AG04450 (cell line): ENCODE data around the gene HERC3. TPM values are rescaled to one million over a fixed set of nuclear protein-coding genes. Genes with fewer than 3 reads are reported as not detected.

Experiments used
- CTCF ChIA-PET: fragments of 300-600, 350-600 bp; formaldehyde crosslinking; extraction: SDS; loops from one replicate; lab custom pipeline; 2022; ENCODE audit warnings: antibody characterized with exemption, inconsistent platforms; lab: Charles Lee
- POLR2A ChIA-PET: fragments of 350-600 bp; formaldehyde crosslinking; extraction: SDS; loops from one replicate; lab custom pipeline; 2021; ENCODE audit warnings: antibody characterized with exemption, inconsistent platforms; lab: Yijun Ruan, JAX
- DNase-seq: peaks from one replicate; pipeline ENCODE4 v3.0.0-alpha.2; 2011; ENCODE audit warnings: low read depth, low spot score
- H3K27ac ChIP-seq: one replicate; pipeline ENCODE4 v1.5.1; 2012; ENCODE audit warnings: low read depth, low read length, control low read depth
- H3K27me3 ChIP-seq: one replicate; pipeline ENCODE4 v1.6.0; 2012; ENCODE audit warnings: low read length; ENCODE audit not compliant: control insufficient read depth, insufficient read depth
- H3K4me3 ChIP-seq: 2 replicates; pipeline ENCODE4 v1.5.1; 2011; ENCODE audit warnings: mild to moderate bottlenecking, low read depth, low read length, control low read depth
- H3K9me3 ChIP-seq: 2 replicates; pipeline ENCODE4 v1.5.1; 2012; ENCODE audit warnings: low read length; ENCODE audit not compliant: control insufficient read depth, insufficient read depth
- polyA plus RNA-seq: library from polyadenylated mRNA; depleted of rRNA; stranded (reverse); fragments of >200 nt; gene quantifications from 2 replicates; pipeline ENCODE4 v1.2.3, GENCODE V29; 2011
- TF ChIP-seq, protein P1 (sequence below): IDR thresholded peaks from 2 replicates; pipeline ENCODE4 v1.5.1; 2011; ENCODE audit warnings: low read depth, low read length, control low read depth, inconsistent platforms

Gene HERC3
- polyA plus RNA-seq, 1 experiment = 10.3 TPM

DNA sequence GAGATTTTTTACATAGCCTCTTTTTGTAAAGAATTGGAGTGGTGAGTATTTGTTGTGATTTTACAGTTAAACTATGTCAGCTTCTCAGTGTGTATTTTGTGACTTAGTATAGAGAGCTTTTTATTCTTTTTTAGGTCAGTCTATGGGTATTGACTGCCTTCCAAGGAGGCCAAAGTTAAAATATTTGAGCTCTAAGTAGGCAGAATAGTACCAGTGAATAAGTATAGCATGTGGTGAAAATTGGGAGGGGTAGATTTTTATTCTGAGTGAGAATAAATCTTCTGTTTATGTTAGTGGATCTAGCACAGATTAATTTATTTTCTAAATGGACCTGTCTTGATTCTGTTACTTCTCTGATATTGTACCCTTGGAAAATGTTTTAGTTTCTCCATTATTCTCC, 37.5 kb downstream of the HERC3 start:
- CTCF ChIA-PET = interaction anchor here (0.9 to 1.4 kb wide), 3 partner anchors 42 to 90 kb away, joined by 3 to 6 read pairs (median 3); no protein-coding TSS in a partner anchor
- TF ChIP-seq, protein P1, sequence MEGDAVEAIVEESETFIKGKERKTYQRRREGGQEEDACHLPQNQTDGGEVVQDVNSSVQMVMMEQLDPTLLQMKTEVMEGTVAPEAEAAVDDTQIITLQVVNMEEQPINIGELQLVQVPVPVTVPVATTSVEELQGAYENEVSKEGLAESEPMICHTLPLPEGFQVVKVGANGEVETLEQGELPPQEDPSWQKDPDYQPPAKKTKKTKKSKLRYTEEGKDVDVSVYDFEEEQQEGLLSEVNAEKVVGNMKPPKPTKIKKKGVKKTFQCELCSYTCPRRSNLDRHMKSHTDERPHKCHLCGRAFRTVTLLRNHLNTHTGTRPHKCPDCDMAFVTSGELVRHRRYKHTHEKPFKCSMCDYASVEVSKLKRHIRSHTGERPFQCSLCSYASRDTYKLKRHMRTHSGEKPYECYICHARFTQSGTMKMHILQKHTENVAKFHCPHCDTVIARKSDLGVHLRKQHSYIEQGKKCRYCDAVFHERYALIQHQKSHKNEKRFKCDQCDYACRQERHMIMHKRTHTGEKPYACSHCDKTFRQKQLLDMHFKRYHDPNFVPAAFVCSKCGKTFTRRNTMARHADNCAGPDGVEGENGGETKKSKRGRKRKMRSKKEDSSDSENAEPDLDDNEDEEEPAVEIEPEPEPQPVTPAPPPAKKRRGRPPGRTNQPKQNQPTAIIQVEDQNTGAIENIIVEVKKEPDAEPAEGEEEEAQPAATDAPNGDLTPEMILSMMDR = no peak
- POLR2A ChIA-PET = no interaction called here
- Histone ChIP-seq H3K27me3 (no peaks in the 10 kb centered on the region), H3K27ac (no peak overlapping the region), H3K4me3 (no peak overlapping the region), H3K9me3 (peaks cover 2% of the 10 kb centered on the region; the same call in 1 of the 2 replicates)
- DNase-seq = no peak

DNA sequence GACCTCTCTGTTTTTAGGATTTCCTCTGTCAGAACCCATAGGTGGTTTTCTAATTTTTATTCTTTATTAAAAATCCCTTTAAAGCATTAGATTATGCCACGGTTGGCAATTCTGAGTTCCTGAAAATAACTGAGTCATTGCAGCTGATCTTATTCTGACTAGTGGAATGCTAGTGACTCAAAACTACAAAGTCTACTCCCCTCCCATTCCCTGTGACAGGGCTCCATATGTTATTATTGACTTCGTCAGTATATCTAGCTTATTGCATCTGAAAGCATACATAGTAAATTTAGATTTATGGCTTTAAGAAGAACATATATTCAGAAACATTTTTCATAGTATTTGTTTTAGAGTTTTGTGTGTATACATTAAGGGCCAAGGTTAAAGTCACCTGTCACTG, 38.5 kb downstream of the HERC3 start:
- no peak overlapping the region for H3K4me3 ChIP-seq
- peak; percentile 18 for DNase-seq
- H3K27me3 ChIP-seq = no peaks in the 10 kb centered on the region
- ChIA-PET POLR2A (no interaction called here), CTCF (interaction anchor here (0.5 to 1.4 kb wide), 4 partner anchors 12 to 91 kb away, joined by 3 to 6 read pairs (median 3); no protein-coding TSS in a partner anchor)
- H3K27ac ChIP-seq = no peak overlapping the region
- peaks cover 2% of the 10 kb centered on the region; the same call in 1 of the 2 replicates for H3K9me3 ChIP-seq
- TF ChIP-seq, protein P1 = no peak

DNA sequence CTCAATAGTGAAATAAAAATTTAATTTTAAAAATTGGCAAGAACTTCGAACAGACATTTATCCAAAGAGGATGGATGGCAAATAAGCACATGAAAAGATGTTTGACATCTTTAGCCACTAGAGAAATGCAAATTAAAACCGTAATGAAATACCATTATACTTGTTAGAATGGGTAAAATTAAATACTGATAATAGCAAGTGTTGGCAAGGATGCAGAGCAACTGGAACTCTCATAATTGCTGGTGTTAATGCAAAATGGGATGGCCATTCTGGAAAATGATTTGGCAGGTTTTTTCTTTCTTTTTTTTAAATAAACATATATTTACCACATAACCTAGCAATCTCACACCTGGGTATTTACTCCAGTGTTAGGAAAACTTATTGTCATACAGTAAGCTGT, 51.7 kb downstream of the HERC3 start:
- no peaks in the 10 kb centered on the region for H3K9me3 ChIP-seq
- DNase-seq = no peak
- TF ChIP-seq, protein P1 = no peak
- H3K4me3 ChIP-seq = no peak overlapping the region
- ChIA-PET POLR2A (no interaction called here), CTCF (no interaction called here)
- H3K27me3 ChIP-seq = no peaks in the 10 kb centered on the region
- H3K27ac ChIP-seq = no peak overlapping the region

DNA sequence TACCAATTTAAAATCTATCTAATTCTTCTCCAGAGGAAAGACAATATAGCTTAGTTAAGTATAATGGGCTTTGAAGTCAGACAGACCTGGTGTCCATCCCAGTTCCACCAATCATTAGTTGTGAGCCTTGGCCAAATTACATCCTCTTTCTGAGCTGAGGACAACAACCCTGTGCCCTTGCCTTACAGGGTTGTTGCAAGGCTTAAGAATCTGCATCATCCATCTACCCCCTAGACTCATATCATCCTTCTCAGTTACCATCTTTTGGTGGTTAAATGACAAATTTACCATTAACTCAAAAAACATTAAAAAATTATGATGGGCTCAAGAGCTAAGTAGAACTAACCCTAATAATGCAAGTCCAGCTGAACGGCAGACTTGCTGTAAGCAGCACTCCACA, 53.7 kb downstream of the HERC3 start:
- H3K27me3 ChIP-seq = no peaks in the 10 kb centered on the region
- DNase-seq = no peak
- ChIA-PET POLR2A (interaction anchor here (0.6 to 0.9 kb wide), 2 partner anchors 12 to 30 kb away, joined by 3 read pairs; no protein-coding TSS in a partner anchor), CTCF (no interaction called here)
- TF ChIP-seq, protein P1 = no peak
- no peaks in the 10 kb centered on the region for H3K9me3 ChIP-seq
- H3K27ac ChIP-seq = no peak overlapping the region
- H3K4me3 ChIP-seq = no peak overlapping the region

DNA sequence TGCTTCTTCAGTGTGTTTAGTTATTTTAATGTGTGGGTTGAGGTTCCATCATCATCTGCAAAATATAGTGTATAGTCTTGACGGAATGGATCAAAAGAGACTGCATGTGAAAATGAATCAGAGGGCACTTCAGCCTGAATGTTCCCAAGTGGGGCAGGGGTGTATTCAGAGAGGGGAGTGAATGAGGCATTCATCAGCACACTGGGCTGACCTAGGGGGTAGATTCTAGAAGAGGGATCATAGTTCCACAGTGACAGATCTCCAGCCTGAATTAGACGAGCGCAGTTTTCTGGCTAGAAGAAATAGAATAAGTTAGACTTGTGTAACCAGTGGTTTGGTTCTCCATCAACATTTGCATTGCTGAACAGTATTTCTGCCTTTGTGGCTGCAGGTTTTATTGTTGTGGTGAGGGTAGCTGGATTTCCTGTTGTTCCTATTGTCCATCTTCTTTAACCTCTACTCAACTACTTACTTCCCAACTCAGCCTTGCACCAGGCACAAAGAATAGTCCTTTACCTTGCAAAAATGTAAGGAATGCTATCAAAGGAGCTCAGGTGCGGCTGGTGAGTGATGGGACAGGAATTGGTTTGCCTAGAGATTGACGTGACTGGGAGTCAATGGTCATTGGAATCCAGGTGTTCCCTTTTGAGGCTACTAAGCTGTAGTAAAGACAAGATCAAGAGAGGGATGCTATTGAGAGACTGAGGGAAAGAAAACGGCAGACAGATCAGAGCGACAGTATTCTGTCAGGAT, 54.4 kb downstream of the HERC3 start:
- H3K27me3 ChIP-seq = no peaks in the 10 kb centered on the region
- POLR2A ChIA-PET = no interaction called here
- no peak overlapping the region for H3K4me3 ChIP-seq
- TF ChIP-seq, protein P1 = no peak
- CTCF ChIA-PET = interaction anchor here (0.5 kb wide), 1 partner anchor 794 kb away, joined by 6 read pairs; no protein-coding TSS in a partner anchor
- no peaks in the 10 kb centered on the region for H3K9me3 ChIP-seq
- no peak for DNase-seq
- no peak overlapping the region for H3K27ac ChIP-seq
